GM18505 (cell line): ENCODE results near the gene PLPP7.
A peak's percentile ranks its signal among the peaks of the same experiment; 100 is the strongest.
"Not testable (repeated sequence)": the region's sequence is repeated elsewhere in the genome, so short reads cannot be mapped to it uniquely, and the experiment has no call there.

Experiments used
- ATAC-seq: cut with Tn5 transposase; IDR thresholded peaks from one replicate; pipeline ENCODE4 v1.9.1; 2021; ENCODE audit not compliant: unreplicated experiment
- POLR2A ChIP-seq: IDR thresholded peaks from 4 replicates; pipeline ENCODE4 v1.6.1; 2011; ENCODE audit warnings: borderline replicate concordance; ENCODE audit not compliant: insufficient read depth, insufficient read length; ENCODE audit errors: extremely low read depth

PLPP7 gene

DNA sequence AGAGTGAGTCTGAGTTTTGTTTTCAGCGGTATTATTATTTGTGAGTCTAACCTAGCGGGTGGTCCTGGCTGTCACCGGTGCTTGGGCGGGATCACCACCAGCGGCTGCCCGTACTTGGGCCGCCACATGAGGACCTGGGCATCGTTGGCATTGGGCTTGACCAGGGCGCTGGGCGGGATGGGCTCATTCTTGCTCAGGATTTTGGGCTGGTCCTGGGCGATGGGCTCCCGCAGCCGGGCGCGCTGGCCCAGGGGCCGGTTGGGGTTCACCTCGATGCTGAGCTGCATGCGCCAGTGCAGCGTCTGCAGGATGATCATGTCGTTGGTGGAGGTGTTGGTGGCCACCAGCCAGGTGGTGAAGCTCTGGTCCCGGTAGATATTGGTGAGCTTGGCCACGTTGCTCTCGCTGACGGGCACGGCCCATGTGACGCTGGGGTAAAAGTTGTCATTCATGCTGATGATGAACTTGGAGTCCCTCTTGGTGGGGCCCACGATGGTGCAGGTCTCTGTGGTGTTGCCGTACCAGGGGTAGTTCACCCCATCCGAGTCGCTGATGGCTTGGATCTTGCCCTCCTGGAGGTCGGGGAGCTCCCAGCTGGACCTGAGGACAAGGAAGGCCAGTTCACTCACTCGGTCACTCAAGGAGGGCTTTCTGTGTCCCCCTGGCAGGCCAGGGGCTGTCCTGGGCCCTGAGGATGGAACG lies 28.6 kb upstream of the PLPP7 start:
- no peak for TF ChIP-seq POLR2A
- no peak for ATAC-seq

DNA sequence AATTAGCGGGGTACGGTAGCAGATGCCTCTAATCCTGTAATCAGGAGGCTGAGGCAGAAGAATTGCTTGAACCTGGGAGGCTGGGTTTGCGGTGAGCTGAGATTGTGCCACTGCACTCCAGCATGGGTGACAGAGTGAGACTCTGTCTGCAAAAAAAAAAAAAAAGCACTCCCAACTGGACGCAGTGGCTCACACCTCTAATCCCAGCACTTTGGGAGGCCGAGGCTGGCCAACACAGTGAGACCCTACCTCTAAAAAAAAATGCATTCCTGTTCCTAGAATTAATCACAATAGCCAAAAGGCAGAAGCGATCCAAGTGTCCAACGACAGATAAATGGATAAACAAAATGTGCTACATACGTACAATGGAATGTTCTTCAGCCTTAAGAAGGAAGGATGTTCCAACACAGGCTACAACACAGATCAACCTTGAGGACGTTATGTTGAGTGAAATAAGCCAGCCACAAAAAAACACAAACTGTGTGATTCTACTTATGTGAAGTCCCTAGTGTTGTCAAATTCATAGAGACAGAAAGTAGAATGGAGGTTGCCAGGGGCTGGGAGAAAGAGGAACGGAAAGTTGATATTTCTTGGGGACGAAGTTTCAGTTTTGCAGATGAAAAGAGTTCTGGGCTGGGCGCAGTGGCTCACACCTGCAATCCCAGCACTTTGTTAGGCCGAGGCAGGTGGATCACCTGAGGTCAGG lies 27.0 kb upstream of the PLPP7 start:
- no peak for ATAC-seq
- no peak for TF ChIP-seq POLR2A

DNA sequence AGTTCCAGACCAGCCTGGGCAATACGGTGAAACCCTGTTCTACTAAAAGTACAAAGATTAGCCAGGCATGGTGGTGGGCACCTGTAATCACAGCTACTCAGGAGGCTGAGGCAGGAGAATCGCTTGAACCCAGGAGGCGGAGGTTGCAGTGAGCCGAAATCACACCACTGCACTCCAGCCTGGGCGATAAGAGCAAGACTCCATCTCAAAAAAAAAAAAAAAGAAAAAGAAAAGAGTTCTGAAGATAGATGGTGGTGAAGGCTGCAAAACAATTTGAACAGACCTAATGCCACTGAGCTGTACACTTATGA lies 26.5 kb upstream of the PLPP7 start:
- ATAC-seq, result not testable (repeated sequence)

DNA sequence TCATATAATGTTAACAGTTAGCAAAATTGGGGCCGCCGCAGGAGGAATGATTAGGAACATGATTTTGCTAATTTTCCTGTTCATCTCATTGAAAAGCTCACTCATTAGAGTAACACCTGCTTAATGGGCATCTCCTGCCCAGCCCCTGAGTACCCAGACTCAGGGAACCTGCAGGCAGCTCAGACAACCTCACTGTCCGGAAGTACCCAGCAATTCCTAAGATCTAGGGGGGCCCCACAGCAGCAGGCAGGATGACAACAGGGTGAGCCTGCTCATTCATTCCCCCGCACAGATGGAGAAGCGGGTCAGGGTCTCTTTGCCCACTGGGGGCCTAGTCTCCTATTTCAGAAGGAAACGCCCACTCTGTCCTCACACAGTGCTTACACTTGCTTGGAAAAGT lies 25.8 kb upstream of the PLPP7 start:
- no peak for TF ChIP-seq POLR2A
- no peak for ATAC-seq

DNA sequence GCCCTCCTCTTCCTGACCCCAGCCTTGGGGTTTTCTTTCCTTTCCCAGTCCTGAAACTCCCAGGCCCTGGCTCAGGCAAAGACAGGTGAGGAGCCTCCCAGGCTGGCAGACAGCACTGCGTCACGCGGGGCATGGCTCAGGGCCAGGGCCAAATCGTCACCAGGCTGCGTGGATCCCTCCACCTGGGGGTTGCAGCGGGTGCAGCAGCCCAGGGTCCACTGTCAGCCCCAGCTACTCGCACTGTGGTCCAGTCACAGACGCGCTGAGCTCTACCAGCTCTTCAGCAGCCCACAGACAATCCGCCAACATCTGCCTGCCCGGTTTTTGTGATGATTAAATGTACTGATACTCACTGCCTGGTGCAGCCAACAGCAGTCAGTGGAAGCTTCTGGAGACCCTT lies 25.3 kb upstream of the PLPP7 start:
- ATAC-seq, result no peak

DNA sequence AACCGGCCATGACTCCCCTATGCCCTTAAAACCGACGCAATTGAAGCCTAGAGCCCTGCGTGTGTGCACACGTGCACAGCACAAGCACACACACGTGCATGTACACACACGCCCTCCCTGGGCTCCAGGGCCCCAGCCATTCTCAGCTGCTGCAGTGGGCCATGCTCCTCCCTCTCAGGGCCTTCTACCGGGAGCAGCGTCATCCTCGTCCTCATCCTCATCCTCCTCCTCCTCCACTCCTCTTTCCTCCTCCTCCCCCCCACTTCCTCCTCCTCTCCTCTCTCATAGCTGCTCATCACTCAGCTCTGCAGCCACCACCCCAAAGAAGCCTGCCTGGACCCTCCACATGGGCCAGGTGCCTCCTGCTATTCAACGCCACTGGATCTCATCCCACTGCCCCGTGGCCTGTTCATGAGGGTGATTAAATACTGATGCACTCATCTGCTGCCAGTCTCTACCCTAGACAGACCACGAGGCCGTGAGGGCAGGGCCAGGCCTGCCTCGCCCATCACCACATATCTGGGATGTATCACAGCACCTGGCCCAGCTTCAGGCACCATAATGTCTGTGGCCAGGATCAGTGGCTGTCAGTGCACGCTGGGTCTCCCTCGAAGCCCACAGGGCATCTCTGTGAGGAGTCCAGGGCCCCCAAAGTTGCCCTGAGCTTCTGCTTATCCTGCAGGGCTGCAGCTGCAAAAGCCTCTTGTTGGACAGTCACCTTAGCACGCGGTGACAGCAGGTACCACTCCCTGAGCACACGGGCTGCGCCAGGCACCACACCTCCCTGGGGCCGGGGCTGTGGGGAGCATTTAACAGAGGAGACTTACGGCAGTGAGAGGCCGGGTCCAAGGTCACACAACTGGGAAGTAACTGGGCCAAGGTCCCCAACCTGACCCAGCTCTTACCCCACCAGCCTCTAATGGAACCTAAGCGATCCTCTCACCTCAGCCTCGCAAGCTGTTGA lies 23.0 kb upstream of the PLPP7 start:
- TF ChIP-seq POLR2A, result no peak
- no peak for ATAC-seq

More for the DNA sequence above, 25.3 kb upstream of the PLPP7 start:
- no peak for TF ChIP-seq POLR2A

DNA sequence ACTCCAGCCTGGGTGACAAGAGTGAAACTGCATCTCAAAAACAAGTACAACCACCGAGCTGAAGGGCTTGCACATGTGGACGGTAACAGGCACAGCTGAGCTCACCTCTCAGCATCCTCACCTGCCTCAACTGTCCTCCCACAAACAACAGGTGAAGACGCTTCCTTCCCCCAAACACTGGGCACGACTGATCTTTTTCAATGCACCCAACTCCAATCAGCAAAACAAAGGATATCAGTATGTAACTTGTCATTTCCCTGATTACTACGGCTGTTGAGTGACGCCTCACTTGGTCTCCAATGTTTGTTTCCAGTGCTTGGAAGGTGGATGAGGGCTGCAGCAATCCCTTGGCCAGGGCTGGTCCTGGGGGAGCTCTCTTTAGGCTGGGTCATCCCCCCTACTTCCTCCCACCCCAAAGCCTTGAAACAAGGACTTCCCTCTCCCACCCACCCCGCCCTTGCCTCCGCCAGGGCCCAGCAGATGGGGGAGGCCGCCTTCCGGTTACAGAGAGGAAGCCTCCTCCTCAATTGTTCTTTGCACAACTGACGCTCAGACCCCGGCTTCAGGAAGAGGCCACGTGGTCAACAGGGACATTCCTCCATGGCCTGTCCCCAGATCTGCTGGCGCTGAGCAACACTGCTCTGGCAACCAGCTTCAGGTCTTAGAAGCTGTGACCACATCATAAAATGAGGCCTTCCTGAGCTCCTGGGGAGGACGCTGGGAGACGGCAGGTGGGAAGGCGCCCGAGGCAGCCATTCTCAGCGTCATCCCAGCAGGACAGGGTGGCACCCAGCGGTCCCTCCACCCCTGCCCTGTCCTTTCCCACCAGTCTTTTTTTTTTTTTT lies 19.1 kb upstream of the PLPP7 start:
- ATAC-seq, result no peak
- peak; percentile 21 for TF ChIP-seq POLR2A

DNA sequence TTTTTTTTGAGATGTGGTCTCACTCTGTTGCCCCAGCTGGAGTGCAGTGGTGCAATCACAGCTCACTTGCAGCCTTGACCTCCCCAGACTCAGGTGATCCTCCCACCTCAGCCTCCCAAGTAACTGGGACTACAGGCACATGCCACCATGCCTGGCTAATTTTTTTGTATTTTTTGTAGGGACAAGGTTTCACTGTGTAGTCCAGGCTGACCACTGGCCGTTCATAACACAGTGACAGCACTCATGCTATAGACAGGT lies 18.6 kb upstream of the PLPP7 start:
- ATAC-seq, result not testable (repeated sequence)

DNA sequence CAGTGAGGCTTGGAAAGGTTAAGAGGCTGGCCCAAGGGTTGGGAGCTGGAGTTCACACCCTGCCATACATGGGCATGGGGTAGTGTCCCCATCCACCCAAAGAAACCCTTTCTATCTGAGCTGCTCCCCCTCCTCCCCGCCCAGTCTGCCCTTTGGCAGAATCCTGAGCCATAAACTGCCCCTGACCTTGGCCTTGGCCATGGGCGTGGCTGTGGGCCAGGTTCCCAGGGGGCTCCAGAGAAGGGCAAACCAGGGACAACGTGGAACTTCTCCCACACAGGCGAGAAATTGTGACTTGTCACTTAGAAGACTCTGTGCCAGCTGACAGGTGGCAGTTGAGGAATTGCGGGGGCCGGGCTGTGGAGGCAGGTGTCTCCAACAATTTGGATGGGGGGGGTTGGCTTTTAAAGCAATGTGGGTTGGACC lies 18.0 kb upstream of the PLPP7 start:
- TF ChIP-seq POLR2A, result no peak
- ATAC-seq, result no peak

DNA sequence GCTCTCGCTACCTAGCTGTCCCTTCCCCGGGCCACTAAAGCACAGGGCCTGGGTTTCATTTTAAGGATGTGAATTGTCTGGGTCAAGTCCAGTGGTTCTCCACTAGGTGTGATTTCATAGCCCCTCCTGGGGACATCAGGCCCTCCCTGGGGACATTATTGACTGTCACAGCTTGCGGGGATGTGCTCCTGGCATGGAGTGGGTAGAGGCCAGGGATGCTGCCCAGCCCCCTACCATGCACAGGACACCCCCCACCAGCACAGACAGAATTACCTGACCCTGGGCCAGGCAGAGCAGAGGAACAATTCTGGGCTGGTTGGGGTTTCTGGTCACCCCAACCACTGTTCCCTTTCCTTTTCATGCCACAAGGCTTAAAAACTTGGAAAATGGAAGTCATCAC lies 17.3 kb upstream of the PLPP7 start:
- ATAC-seq, result no peak
- TF ChIP-seq POLR2A, result no peak

DNA sequence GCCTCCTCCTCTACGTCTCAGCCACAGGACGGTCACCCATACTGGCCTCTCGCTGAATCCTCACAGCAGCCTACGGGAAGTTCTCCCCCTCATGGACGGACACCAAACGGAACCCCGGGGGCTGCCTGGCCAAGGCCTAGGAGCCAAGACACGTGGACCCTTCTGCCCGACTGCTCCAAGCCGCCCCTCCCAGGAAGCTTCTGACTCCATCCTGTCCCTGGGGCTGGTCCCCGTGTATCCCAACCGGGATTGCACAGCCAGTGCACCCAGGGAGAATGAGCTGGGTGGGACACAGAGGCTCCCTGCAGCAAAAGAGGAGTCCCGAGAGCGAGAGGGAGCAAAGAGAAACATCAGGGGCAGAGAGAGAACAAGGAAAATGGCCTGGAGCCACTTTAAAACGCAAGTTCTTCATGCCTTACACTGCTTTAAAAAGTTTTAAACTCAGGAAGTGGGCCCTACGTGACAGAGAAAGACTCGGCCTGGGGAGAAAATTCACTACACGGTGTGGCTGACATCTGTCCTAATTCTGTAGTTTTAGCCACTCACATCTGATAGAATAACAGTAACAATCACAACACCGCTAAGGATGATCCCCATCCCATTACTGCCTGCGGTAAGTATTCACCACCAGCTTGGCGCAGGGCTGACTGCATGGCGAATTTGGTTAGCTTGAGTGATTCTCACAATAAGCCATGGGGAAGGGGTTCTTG lies 16.2 kb upstream of the PLPP7 start:
- ATAC-seq, result no peak
- no peak for TF ChIP-seq POLR2A

DNA sequence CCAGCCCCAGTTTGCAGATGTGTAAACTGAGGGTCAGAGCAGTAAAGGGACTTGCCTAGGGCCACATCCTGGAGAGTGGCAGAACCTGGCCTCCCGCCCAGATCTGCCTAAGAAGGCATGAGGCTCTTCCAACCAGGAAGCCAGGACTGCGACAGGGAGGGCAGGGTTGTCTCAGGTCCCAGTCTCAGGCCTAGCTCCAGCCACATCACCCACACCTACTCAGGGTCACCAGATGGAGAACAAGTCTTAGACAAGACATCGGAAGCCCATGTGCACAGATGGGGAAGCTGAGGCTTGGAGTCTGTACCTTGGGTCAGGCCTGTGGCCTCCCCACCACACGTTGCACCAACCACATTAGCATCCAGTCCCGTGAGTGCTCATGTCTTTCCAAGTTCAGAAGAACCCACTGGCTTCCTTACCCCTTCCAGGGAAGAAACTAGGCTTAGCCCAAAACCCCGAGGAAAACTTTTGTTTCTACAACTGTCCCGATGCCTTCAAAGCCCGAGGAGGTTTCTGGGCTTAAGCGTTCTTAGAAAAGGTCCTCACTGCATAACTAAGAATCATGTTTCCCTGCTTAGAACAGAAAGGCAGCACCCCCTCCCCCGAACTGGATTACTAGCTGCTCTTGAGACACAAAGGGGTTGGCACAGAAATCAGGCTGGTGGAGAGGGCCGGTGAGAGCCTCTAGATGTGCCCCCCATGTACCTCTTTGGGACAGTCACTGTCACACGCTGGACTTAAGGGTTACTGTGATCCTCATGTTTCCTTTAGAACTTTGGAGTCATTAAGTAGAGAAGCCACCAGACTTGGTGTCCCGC lies 15.5 kb upstream of the PLPP7 start:
- no peak for ATAC-seq
- TF ChIP-seq POLR2A, result peak; percentile 60
